Esophagus squamous epithelium (tissue), 4 donors: ENCODE data around the gene MORC4.

Experiments used
- POLR2A ChIP-seq, 4 donors: fragments of 450-650 bp; IDR thresholded peaks; one replicate each; pipeline ENCODE4 v1.6.1; 2017; ENCODE audit warnings: antibody characterized with exemption in 4 of 4, mild to moderate bottlenecking in 4 of 4, moderate library complexity in 3 of 4
- TF ChIP-seq, protein P1 (sequence below), 6 experiments: fragments of 450-650 bp in 4 of 6; fragments of 200-600 bp in 2 of 6; sonication (generic) in 2 of 6; IDR thresholded peaks; one replicate each; pipeline ENCODE4 v1.5.1; 2016 to 2019; ENCODE audit warnings: antibody characterized with exemption in 6 of 6, mild to moderate bottlenecking in 4 of 6, moderate library complexity in 4 of 6

DNA sequence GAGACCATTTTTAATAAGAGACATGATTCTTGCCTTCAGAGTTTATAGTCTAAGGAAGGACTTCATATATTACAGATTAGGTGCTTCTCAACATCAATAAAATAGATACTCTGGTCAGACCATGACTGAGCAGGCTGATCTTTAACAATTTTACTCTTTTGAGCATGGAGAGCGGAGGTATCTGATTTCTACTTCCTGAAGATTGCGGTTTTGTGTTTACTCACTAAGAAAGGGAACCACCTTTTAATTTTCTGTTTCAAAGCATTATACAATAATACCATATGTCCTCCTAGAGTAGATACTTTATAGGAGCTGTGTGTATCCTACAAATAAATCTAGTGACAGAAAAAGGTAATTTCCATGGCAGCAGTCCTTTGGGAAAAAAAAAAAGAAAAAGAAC is 12.5 kb downstream of the MORC4 start:
- TF ChIP-seq, protein P1, sequence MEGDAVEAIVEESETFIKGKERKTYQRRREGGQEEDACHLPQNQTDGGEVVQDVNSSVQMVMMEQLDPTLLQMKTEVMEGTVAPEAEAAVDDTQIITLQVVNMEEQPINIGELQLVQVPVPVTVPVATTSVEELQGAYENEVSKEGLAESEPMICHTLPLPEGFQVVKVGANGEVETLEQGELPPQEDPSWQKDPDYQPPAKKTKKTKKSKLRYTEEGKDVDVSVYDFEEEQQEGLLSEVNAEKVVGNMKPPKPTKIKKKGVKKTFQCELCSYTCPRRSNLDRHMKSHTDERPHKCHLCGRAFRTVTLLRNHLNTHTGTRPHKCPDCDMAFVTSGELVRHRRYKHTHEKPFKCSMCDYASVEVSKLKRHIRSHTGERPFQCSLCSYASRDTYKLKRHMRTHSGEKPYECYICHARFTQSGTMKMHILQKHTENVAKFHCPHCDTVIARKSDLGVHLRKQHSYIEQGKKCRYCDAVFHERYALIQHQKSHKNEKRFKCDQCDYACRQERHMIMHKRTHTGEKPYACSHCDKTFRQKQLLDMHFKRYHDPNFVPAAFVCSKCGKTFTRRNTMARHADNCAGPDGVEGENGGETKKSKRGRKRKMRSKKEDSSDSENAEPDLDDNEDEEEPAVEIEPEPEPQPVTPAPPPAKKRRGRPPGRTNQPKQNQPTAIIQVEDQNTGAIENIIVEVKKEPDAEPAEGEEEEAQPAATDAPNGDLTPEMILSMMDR (IDR thresholded peaks at IDR 0.05): no peak
- TF ChIP-seq POLR2A (IDR thresholded peaks at IDR 0.05): no peak
